Activated CD4-positive, alpha-beta T cell treated with anti-CD3 and anti-CD28 coated beads for 36 hours (primary cell): Measurements from ENCODE around the gene CAPN6. TPM values are rescaled to one million over a fixed set of nuclear protein-coding genes. Genes with fewer than 3 reads are reported as not detected.

Experiments
- ATAC-seq: fragments of 200-7000 bp; cut with Tn5 transposase; one replicate; pipeline ENCODE4 v1.10.0; 2021; ENCODE audit warnings: mild to moderate bottlenecking, moderate library complexity
- CTCF ChIA-PET: fragments of 350-600 bp; sonication (Branson Sonifier 250); formaldehyde crosslinking; loops from one replicate; lab custom pipeline; 2021; ENCODE audit warnings: antibody characterized with exemption; lab: Charles Lee
- POLR2A ChIA-PET: fragments of 350-600 bp; sonication (Branson Sonifier 250); formaldehyde crosslinking; loops from one replicate; lab custom pipeline; 2021; ENCODE audit warnings: antibody characterized with exemption, inconsistent platforms; lab: Charles Lee
- DNase-seq: peaks from one replicate; pipeline ENCODE4 v3.0.0-alpha.2; 2020
- H3K27ac Mint-ChIP-seq: one replicate; pipeline ENCODE4 v1.8.0; 2021; ENCODE audit warnings: mixed read lengths
- H3K27me3 Mint-ChIP-seq: one replicate; pipeline ENCODE4 v1.8.0; 2021; ENCODE audit warnings: mixed read lengths
- H3K36me3 Mint-ChIP-seq: one replicate; pipeline ENCODE4 v1.8.0; 2021; ENCODE audit warnings: low read depth, mixed read lengths
- H3K4me1 Mint-ChIP-seq: one replicate; pipeline ENCODE4 v1.8.0; 2021; ENCODE audit warnings: mixed read lengths
- H3K4me3 Mint-ChIP-seq: one replicate; pipeline ENCODE4 v1.8.0; 2021; ENCODE audit warnings: mild to moderate bottlenecking, moderate library complexity, mixed read lengths
- H3K9me3 Mint-ChIP-seq: one replicate; pipeline ENCODE4 v1.8.0; 2021; ENCODE audit warnings: low read depth, mixed read lengths
- intact Hi-C, 2 experiments: fragments of 100-400 bp; cut with DNase I in 1 of 2; cut with micrococcal nuclease in 1 of 2; formaldehyde crosslinking; loops; one replicate each; pipeline versions ENCODE4 v1.14.2 to v1.15.1; 2022 to 2024; cut with DNase I, micrococcal nuclease
- total RNA-seq, 2 experiments: library from RNA; stranded (reverse); gene quantifications; one replicate each; pipeline ENCODE4 v1.2.3, GENCODE V29; 2021

CAPN6 gene, protein sequence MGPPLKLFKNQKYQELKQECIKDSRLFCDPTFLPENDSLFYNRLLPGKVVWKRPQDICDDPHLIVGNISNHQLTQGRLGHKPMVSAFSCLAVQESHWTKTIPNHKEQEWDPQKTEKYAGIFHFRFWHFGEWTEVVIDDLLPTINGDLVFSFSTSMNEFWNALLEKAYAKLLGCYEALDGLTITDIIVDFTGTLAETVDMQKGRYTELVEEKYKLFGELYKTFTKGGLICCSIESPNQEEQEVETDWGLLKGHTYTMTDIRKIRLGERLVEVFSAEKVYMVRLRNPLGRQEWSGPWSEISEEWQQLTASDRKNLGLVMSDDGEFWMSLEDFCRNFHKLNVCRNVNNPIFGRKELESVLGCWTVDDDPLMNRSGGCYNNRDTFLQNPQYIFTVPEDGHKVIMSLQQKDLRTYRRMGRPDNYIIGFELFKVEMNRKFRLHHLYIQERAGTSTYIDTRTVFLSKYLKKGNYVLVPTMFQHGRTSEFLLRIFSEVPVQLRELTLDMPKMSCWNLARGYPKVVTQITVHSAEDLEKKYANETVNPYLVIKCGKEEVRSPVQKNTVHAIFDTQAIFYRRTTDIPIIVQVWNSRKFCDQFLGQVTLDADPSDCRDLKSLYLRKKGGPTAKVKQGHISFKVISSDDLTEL
- total RNA-seq: not detected

DNA sequence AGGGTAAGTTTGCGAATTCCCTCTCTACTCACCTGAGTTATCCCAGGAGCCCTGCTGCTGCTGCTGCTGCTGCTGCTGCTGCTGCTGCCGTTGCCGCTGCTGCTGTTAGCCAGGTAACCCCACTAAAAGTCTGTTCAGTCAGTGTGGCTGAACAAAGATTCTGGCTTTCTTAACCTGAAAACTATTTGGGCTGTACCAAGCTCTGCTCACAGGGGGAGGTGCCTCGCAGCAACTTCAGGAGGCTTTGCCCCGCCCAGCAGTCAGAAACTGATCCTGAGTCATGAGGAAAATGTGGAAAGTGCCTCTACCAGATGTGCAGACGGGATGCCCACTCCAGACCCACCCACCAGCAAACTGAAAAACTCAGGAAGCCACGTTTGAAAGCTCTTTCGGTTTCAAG lies at the start of gene CAPN6:
TSS of gene CAPN6 (minus strand) at position 145 of the 400 bp plus-strand sequence. CDS start 6,547 bp downstream, outside the sequence.
- Mint-ChIP-seq H3K36me3 (no peaks in the 10 kb centered on the region), H3K27ac (no peak within 1 kb of the TSS), H3K4me1 (no peaks in the 10 kb centered on the region), H3K27me3 (no peaks in the 10 kb centered on the region), H3K9me3 (no peaks in the 10 kb centered on the region), H3K4me3 (no peak within 1 kb of the TSS)
- ChIA-PET CTCF (no interaction called here), POLR2A (no interaction called here)
- ATAC-seq (no peak), DNase-seq (no peak)
- intact Hi-C loops: no loop called here

DNA sequence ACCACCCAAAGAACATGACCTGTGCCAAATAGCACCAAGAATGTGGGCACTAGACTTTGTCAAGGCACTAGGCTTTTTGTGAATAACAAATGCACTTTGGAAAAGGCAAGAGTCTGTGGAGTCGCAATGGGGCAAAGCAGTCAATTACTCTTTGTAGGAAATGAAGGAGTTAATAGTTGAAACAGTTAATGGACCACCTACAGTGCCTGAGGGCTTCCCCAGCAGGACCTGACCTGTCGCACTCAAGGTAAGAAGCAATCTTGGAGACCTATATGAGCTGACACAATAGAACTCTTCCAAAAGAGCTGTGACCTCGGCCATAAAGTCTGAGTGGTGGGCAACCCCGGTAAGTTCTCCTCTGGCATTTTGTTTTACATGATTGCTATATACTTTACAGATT lies 49.2 kb upstream of the CAPN6 start:
- no peaks in the 10 kb centered on the region for H3K36me3 Mint-ChIP-seq
- no peaks in the 10 kb centered on the region for H3K4me1 Mint-ChIP-seq
- ChIA-PET POLR2A (no interaction called here), CTCF (interaction anchor here (0.5 kb wide), 1 partner anchor 45 kb away, joined by 3 read pairs; no protein-coding TSS in a partner anchor)
- DNase-seq: no peak
- no peak overlapping the region for H3K27ac Mint-ChIP-seq
- no peaks in the 10 kb centered on the region for H3K9me3 Mint-ChIP-seq
- intact Hi-C loops: no loop called here
- H3K4me3 Mint-ChIP-seq: no peak overlapping the region
- no peak for ATAC-seq
- peaks cover 3% of the 10 kb centered on the region for H3K27me3 Mint-ChIP-seq

DNA sequence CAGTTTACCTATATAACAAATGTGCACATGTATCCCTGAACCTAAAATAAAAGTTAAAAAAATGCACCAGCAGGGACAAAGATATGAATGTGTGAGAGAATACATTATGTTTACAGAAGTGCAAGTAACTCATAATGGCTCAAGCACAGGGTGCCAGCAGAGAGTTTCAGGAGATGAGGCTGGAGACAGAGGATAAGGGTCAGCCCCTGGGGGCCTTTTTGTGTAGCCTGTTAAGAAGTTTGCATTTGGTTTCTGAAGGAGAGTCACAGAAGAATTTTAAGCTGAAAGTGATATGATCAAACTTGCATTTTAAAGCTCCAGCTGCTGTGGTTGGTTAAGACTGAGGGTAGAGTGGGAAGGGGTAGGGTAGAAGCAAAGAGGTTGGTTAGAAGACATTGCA lies 48.6 kb upstream of the CAPN6 start:
- Mint-ChIP-seq H3K27ac (no peak overlapping the region), H3K9me3 (no peaks in the 10 kb centered on the region), H3K27me3 (peaks cover 3% of the 10 kb centered on the region), H3K4me3 (no peak overlapping the region), H3K4me1 (no peaks in the 10 kb centered on the region), H3K36me3 (no peaks in the 10 kb centered on the region)
- DNase-seq: no peak
- intact Hi-C loops: no loop called here
- no peak for ATAC-seq
- ChIA-PET POLR2A (no interaction called here), CTCF (interaction anchor here (0.5 kb wide), 1 partner anchor 46 kb away, joined by 3 read pairs; no protein-coding TSS in a partner anchor)

DNA sequence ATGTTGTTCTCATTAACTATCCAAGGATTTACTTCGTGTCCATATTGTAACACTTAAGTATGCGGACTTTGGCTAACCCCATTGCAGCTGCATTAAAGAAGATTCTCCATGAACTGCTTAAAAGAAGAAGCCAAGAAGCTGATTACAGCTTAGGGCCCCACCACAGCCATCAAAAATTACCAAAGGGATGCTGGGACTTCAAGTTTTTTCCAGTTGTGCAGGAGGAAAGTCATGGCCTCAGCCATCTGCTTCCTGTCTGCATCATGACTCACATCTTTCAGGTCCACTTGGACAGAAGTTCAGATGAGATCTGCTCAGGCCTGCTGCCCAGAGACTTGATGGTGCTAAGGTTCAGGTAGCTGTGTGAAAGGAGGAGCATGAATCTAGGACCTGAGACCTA lies 38.8 kb upstream of the CAPN6 start:
- intact Hi-C loops: no loop called here
- Mint-ChIP-seq H3K4me1 (no peaks in the 10 kb centered on the region), H3K27ac (no peak overlapping the region), H3K27me3 (no peaks in the 10 kb centered on the region), H3K4me3 (no peak overlapping the region), H3K9me3 (no peaks in the 10 kb centered on the region), H3K36me3 (no peaks in the 10 kb centered on the region)
- POLR2A ChIA-PET: no interaction called here
- DNase-seq (no peak), ATAC-seq (no peak)
- CTCF ChIA-PET: no interaction called here

DNA sequence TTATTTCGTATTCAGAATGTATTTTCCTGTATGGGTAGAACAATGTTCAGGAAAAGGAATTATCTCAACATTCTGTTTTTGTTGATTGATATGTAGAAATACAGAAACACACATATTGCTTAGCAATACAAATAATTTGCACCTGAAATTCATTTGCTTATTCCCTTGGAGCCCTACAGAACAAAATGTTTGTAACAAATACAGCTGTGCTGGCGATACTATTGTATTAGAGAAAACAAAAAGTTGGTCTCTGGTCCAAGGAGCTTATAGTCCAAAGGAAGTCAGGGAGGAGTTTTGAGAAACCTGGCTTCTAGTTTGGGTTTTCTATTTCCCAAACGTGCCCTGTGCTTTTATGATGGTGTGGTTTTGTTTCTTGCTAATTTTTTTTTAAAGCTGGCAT lies 37.8 kb upstream of the CAPN6 start:
- Mint-ChIP-seq H3K27me3 (no peaks in the 10 kb centered on the region), H3K4me3 (no peak overlapping the region), H3K4me1 (no peaks in the 10 kb centered on the region), H3K36me3 (no peaks in the 10 kb centered on the region), H3K9me3 (no peaks in the 10 kb centered on the region), H3K27ac (no peak overlapping the region)
- intact Hi-C loops: no loop called here
- DNase-seq: no peak
- ChIA-PET CTCF (no interaction called here), POLR2A (no interaction called here)
- ATAC-seq: no peak

DNA sequence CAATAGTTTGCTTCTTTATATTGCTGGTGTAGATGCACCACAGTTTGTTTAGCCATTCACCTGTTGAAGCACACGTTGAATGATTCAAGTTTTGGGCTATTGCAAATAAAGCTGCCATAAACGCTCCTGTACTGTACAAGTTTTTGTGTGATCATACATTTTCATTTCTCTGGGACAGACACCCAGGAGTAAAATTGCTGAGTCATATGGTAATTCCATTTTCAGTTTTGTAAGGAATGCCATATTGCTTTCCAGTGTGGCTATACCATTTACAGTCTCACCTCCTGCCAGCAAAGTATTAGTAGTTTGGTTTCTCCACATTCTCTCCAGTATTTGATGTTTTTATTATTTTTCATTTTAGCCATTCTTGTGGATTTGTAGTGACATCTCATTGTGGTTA lies 32.0 kb upstream of the CAPN6 start:
- DNase-seq: no peak
- ATAC-seq: no peak
- Mint-ChIP-seq H3K36me3 (no peaks in the 10 kb centered on the region), H3K4me1 (no peaks in the 10 kb centered on the region), H3K27me3 (no peaks in the 10 kb centered on the region), H3K27ac (no peak overlapping the region), H3K4me3 (no peak overlapping the region), H3K9me3 (no peaks in the 10 kb centered on the region)
- intact Hi-C loops: no loop called here
- POLR2A ChIA-PET: no interaction called here
- CTCF ChIA-PET: no interaction called here

DNA sequence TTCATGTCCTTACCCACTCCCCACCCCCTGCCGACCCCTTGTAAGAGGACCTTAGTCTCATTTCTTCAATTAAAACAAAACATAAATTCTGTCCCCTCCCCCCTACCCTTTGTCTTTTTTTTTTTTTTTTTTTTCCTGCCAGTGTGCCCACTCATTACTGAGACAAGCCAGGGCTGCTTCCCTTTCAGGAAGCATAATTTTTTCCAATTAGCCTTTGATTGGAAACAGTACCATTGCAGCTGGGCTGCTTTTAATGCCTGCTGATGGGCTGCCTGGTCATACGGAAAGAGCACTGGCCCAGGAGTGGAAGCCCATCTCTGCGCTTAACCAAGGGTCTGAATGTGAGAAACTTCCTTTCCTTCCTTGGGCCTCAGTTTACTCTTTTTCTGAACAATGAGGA lies 18.6 kb upstream of the CAPN6 start:
- DNase-seq: no peak
- no peak overlapping the region for H3K27ac Mint-ChIP-seq
- no peaks in the 10 kb centered on the region for H3K4me1 Mint-ChIP-seq
- H3K4me3 Mint-ChIP-seq: no peak overlapping the region
- no peaks in the 10 kb centered on the region for H3K36me3 Mint-ChIP-seq
- ATAC-seq: no peak
- H3K9me3 Mint-ChIP-seq: no peaks in the 10 kb centered on the region
- peaks cover 2% of the 10 kb centered on the region for H3K27me3 Mint-ChIP-seq
- intact Hi-C loops: no loop called here
- POLR2A ChIA-PET: no interaction called here
- CTCF ChIA-PET: interaction anchor here (1.0 kb wide), 1 partner anchor 14 kb away, joined by 3 read pairs; no protein-coding TSS in a partner anchor

DNA sequence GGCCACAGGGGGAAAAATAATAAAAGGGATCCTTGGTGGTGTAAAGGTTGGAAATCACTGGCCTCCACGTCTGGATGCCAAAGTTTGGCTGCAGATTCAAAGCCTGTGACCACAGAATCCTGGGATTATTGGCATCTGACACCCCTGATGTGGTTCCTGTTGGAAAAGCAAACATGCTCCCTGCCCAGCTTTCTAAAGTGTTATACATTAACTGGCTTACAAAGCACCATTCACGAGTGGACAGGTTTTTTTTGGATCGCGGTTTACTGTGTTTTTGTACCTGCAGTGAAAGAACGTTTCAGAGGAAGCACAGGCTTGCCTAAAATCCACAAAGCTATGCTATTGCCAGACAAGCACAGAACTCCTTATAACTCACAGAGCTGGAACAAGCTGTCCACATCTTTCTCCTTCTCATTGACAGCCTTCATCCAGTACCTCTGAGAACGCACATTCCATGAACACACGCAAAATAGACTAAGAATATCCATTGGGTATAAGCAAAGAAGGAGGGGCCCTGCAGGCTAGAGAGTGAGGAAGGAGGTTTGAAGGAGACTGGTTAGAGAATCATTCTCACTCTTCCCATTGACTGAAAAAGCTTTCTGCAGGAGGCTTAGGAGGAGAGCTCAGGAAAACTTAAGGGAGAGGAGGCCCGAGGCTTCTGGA lies 14.5 kb upstream of the CAPN6 start:
- CTCF ChIA-PET: no interaction called here
- Mint-ChIP-seq H3K4me3 (no peak overlapping the region), H3K27ac (no peak overlapping the region), H3K27me3 (peaks cover 2% of the 10 kb centered on the region), H3K4me1 (no peaks in the 10 kb centered on the region), H3K9me3 (no peaks in the 10 kb centered on the region), H3K36me3 (no peaks in the 10 kb centered on the region)
- intact Hi-C loops: no loop called here
- POLR2A ChIA-PET: no interaction called here
- ATAC-seq (no peak), DNase-seq (no peak)

DNA sequence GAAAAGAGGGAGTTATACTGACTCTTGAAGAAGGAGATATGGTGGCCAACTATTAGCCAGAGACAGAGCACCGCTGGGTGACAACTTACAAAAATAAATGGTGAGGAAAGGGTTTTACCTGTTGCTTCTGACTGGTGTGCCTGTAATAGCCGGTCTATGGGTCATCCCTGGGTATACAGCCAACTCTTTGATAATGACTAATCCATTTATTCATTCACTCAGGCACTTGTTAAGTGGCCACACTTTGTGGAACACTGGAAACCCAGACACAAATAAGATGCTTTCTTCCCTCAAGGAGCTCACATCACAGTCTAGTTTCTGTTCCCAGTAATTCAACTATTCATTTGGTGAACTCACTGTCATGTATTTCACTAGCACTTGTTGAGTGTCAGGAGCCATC lies 13.2 kb upstream of the CAPN6 start:
- ATAC-seq (no peak), DNase-seq (no peak)
- intact Hi-C loops: no loop called here
- Mint-ChIP-seq H3K27ac (no peak overlapping the region), H3K9me3 (no peaks in the 10 kb centered on the region), H3K4me1 (no peaks in the 10 kb centered on the region), H3K27me3 (peaks cover 2% of the 10 kb centered on the region), H3K36me3 (no peaks in the 10 kb centered on the region), H3K4me3 (no peak overlapping the region)
- ChIA-PET POLR2A (no interaction called here), CTCF (no interaction called here)

DNA sequence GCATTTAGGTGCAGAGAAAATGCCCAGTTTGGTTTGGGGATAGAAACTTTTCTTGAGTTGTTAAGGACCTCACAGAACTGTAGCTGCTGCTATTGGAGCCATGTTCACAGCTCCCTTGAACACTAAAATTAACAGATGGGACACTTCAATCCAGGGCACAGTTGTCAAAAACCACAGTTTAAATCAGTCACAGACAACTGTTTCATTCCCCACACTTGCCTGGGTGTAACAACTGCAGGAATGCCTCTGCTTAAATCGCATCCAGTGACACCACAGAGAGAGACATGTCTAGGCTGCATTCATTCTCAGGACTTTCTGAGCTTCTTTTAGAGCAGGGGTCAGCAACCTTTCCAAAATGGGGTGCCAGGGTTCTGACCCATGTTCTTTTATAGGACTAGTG lies 12.7 kb upstream of the CAPN6 start:
- no peak overlapping the region for H3K4me3 Mint-ChIP-seq
- H3K36me3 Mint-ChIP-seq: no peaks in the 10 kb centered on the region
- DNase-seq (no peak), ATAC-seq (no peak)
- no peaks in the 10 kb centered on the region for H3K4me1 Mint-ChIP-seq
- H3K27me3 Mint-ChIP-seq: peaks cover 2% of the 10 kb centered on the region
- ChIA-PET CTCF (no interaction called here), POLR2A (no interaction called here)
- H3K27ac Mint-ChIP-seq: no peak overlapping the region
- no peaks in the 10 kb centered on the region for H3K9me3 Mint-ChIP-seq
- intact Hi-C loops: no loop called here

DNA sequence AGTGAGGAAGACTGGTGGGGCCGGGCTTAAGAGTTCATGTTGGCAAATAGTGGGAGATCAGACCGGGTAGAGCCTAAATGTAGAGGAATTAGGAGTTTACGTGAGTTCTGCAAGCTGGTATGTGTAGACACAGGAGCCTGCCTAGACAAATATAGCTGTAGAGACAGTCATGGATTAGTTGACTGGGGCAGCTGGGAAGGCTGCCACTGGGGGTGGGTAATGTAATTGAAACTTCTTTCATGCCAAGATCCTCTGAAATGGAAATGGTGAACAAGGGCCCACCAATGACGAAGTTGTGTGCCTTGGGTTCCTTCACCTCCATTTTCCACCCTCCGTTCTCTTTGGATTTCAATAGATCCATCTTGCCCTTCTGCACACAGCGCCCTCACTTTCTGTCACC lies 11.9 kb upstream of the CAPN6 start:
- no peaks in the 10 kb centered on the region for H3K4me1 Mint-ChIP-seq
- intact Hi-C loops: no loop called here

DNA sequence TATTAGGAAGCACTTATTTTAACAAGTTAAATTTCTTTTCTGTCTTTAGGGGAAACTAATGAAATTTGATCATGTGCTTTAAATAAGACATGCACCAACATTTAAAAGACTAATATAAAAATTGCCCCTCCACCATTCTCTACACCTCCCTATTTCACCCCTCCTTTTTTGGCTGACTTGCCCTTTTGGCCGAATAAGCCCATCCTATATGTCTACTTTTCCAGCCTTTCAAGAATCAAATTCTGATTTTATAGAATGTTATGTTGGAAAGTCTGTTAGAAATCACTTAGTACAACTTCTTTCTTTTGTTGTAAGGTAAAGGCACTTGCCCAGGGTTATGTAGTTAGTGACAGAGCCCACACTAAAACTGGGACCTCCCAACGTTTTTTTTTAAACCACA lies 1.8 kb downstream of the CAPN6 start:
- POLR2A ChIA-PET: no interaction called here
- no peaks in the 10 kb centered on the region for H3K9me3 Mint-ChIP-seq
- CTCF ChIA-PET: no interaction called here
- peaks cover 3% of the 10 kb centered on the region for H3K27me3 Mint-ChIP-seq
- H3K4me1 Mint-ChIP-seq: no peaks in the 10 kb centered on the region
- DNase-seq (no peak), ATAC-seq (no peak)
- no peak overlapping the region for H3K4me3 Mint-ChIP-seq
- no peak overlapping the region for H3K27ac Mint-ChIP-seq
- intact Hi-C loops: no loop called here
- H3K36me3 Mint-ChIP-seq: no peaks in the 10 kb centered on the region

More for the DNA sequence above, 11.9 kb upstream of the CAPN6 start:
- ATAC-seq (no peak), DNase-seq (no peak)
- POLR2A ChIA-PET: no interaction called here
- CTCF ChIA-PET: no interaction called here
- Mint-ChIP-seq H3K9me3 (no peaks in the 10 kb centered on the region), H3K4me3 (no peak overlapping the region), H3K27ac (no peak overlapping the region), H3K27me3 (no peaks in the 10 kb centered on the region), H3K36me3 (no peaks in the 10 kb centered on the region)
